ENCODE measurements around the gene TBXAS1.

TBXAS1 gene

DNA sequence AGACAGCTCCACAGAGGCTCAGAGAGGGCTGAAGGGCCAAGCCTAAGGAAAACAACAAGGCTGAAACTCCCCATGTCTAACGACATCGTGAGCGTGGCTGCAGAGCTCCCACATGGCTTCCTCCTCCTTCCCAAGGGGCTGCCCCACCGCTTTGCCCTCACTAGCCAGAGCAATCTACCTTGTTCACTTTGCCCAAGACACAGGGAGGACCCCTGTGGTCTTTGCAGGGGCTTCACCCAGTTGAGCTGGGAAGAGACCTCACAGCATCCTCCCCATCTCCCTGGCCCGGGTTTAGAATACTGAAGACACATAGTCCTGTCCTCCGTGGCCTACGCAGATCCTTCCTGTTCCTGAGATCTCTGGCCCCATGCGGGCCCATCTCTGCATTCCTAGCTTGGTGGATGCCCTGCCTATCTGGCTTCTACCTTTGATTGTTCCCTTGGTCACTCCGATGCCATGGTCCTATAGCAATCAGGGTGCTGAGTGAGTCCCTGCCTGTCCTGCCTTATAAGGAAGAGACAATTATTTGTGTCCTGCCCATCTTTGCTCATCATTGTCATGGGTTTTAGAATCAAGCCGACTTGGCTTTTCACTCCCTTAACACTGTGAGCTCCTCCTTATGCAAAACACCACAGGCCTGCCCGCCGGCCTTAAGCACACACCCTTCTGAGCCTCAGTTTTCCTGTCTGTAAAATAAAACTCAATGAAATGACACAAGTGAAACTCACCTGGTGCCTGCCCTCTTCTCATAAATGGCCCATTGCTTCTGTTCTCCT is 160.5 kb downstream of the TBXAS1 start:
- TF ChIP-seq, protein P1, sequence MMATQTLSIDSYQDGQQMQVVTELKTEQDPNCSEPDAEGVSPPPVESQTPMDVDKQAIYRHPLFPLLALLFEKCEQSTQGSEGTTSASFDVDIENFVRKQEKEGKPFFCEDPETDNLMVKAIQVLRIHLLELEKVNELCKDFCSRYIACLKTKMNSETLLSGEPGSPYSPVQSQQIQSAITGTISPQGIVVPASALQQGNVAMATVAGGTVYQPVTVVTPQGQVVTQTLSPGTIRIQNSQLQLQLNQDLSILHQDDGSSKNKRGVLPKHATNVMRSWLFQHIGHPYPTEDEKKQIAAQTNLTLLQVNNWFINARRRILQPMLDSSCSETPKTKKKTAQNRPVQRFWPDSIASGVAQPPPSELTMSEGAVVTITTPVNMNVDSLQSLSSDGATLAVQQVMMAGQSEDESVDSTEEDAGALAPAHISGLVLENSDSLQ (IDR thresholded peaks at IDR 0.05), result no peak
- no peak for TF ChIP-seq SUZ12 (IDR thresholded peaks at IDR 0.05)
- TF ChIP-seq ZNF384 (IDR thresholded peaks at IDR 0.05), result no peak
- no peak for TF ChIP-seq TARDBP (IDR thresholded peaks at IDR 0.05)
- TF ChIP-seq NFRKB (IDR thresholded peaks at IDR 0.05), result no peak
- TF ChIP-seq FOXK2 (IDR thresholded peaks at IDR 0.05), result no peak
- TF ChIP-seq FOXA1 (IDR thresholded peaks at IDR 0.05), result no peak
- TF ChIP-seq L3MBTL2 (conservative IDR thresholded peaks at IDR 0.05), result no peak
- no peak for TF ChIP-seq LEF1 (IDR thresholded peaks at IDR 0.05; ENCODE audit: borderline replicate concordance)
- no peak for TF ChIP-seq FOXM1 (IDR thresholded peaks at IDR 0.05; ENCODE audit: borderline replicate concordance)
- TF ChIP-seq BHLHE40 (IDR thresholded peaks at IDR 0.05; ENCODE audit: borderline replicate concordance), result no peak
- POLR2A ChIA-PET, result no interaction called here
- DNase-seq (ENCODE audit: extremely low spot score), result no peak
- CTCF ChIA-PET, result interaction anchor here (0.5 to 3.6 kb wide), 2 partner anchors 13 to 401 kb away, joined by 4 to 13 read pairs; no protein-coding TSS in a partner anchor

GRCh38 chr7:139990142-139990535 is 161.1 kb downstream of the TBXAS1 start:
- no peak for DNase-seq (ENCODE audit: extremely low spot score)
- POLR2A ChIA-PET, result no interaction called here
- CTCF ChIA-PET, result interaction anchor here (3.6 kb wide), 1 partner anchor 12 kb away, joined by 13 read pairs; no protein-coding TSS in a partner anchor
- TF ChIP-seq HDGF (IDR thresholded peaks at IDR 0.05; ENCODE audit: borderline replicate concordance), result no peak
- no peak for TF ChIP-seq SP1 (IDR thresholded peaks at IDR 0.05)
- no peak for TF ChIP-seq TARDBP (IDR thresholded peaks at IDR 0.05)
- no peak for TF ChIP-seq FOXA1 (IDR thresholded peaks at IDR 0.05)
- no peak for TF ChIP-seq FOXK2 (IDR thresholded peaks at IDR 0.05)
- TF ChIP-seq ARNT (IDR thresholded peaks at IDR 0.05), result no peak
- TF ChIP-seq, protein P1 (IDR thresholded peaks at IDR 0.05), result no peak
- no peak for TF ChIP-seq FOXM1 (IDR thresholded peaks at IDR 0.05; ENCODE audit: borderline replicate concordance)
- no peak for TF ChIP-seq L3MBTL2 (conservative IDR thresholded peaks at IDR 0.05)
- no peak for TF ChIP-seq ELF4 (IDR thresholded peaks at IDR 0.05)
- TF ChIP-seq BHLHE40 (IDR thresholded peaks at IDR 0.05; ENCODE audit: borderline replicate concordance), result no peak
- no peak for TF ChIP-seq ZNF384 (IDR thresholded peaks at IDR 0.05)
- no peak for TF ChIP-seq NFRKB (IDR thresholded peaks at IDR 0.05)
- no peak for TF ChIP-seq SUZ12 (IDR thresholded peaks at IDR 0.05)
- no peak for TF ChIP-seq CTBP1 (IDR thresholded peaks at IDR 0.05; ENCODE audit: borderline replicate concordance)
- no peak for TF ChIP-seq LEF1 (IDR thresholded peaks at IDR 0.05; ENCODE audit: borderline replicate concordance)

GRCh38 chr7:139990571-139991268 is 161.7 kb downstream of the TBXAS1 start:
- ChIA-PET CTCF (interaction anchor here (3.6 kb wide), 1 partner anchor 12 kb away, joined by 13 read pairs; no protein-coding TSS in a partner anchor), POLR2A (no interaction called here)

DNA sequence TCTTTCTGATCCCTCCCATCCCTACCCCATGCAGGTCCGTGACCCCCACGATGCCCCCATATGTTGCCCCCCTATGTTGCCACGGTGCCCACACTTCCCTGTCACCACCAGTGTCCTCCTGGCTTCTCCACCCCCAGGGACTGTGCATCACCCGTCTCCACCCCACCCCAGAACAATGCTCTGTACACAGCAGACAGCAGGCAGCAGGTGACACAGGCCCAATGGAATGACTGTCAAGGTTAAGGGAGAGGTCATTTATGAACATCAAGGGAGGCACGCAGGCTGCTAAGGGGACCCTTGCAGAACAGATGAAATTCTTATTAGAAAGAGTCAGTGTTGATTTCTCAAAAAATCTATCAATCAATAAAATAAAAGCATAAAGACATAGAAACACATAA is 162.2 kb downstream of the TBXAS1 start:
- no peak for DNase-seq (ENCODE audit: extremely low spot score)
- CTCF ChIA-PET, result no interaction called here
- POLR2A ChIA-PET, result no interaction called here
- TF ChIP-seq ZNF384 (IDR thresholded peaks at IDR 0.05) (no peak), SP1 (IDR thresholded peaks at IDR 0.05) (no peak), HDGF (IDR thresholded peaks at IDR 0.05; ENCODE audit: borderline replicate concordance) (no peak), ELF4 (IDR thresholded peaks at IDR 0.05) (no peak), FOXA1 (IDR thresholded peaks at IDR 0.05) (no peak)

More at GRCh38 chr7:139990571-139991268, 161.7 kb downstream of the TBXAS1 start:
- DNase-seq (ENCODE audit: extremely low spot score), result no peak
- TF ChIP-seq FOXM1 (IDR thresholded peaks at IDR 0.05; ENCODE audit: borderline replicate concordance) (no peak), CTBP1 (IDR thresholded peaks at IDR 0.05; ENCODE audit: borderline replicate concordance) (no peak), NFRKB (IDR thresholded peaks at IDR 0.05) (no peak), FOXK2 (IDR thresholded peaks at IDR 0.05) (no peak), HDGF (IDR thresholded peaks at IDR 0.05; ENCODE audit: borderline replicate concordance) (no peak), ARNT (IDR thresholded peaks at IDR 0.05) (no peak), TARDBP (IDR thresholded peaks at IDR 0.05) (no peak), ELF4 (IDR thresholded peaks at IDR 0.05) (no peak), LEF1 (IDR thresholded peaks at IDR 0.05; ENCODE audit: borderline replicate concordance) (no peak), ZNF384 (IDR thresholded peaks at IDR 0.05) (no peak), L3MBTL2 (conservative IDR thresholded peaks at IDR 0.05) (no peak), SUZ12 (IDR thresholded peaks at IDR 0.05) (no peak), SP1 (IDR thresholded peaks at IDR 0.05) (no peak), BHLHE40 (IDR thresholded peaks at IDR 0.05; ENCODE audit: borderline replicate concordance) (no peak), FOXA1 (IDR thresholded peaks at IDR 0.05) (no peak)
- TF ChIP-seq, protein P1 (IDR thresholded peaks at IDR 0.05), result no peak

- no peak for TF ChIP-seq ELF4 (IDR thresholded peaks at IDR 0.05)
- CTCF ChIA-PET, result interaction anchor here (1.2 to 1.7 kb wide), 2 partner anchors 11 to 350 kb away, joined by 3 to 4 read pairs; no protein-coding TSS in a partner anchor
- no peak for DNase-seq (ENCODE audit: extremely low spot score)
- POLR2A ChIA-PET, result no interaction called here
Measured at GRCh38 chr7:139991911-139992310, 162.8 kb downstream of the TBXAS1 start.

Data from HEK293T (cell line).